HG02798 (cell line): ENCODE measurements around the gene RUSC1.
"Not testable (repeated sequence)": the region's sequence is repeated elsewhere in the genome, so short reads cannot be mapped to it uniquely, and the experiment has no call there.

Source experiments
- ATAC-seq: cut with Tn5 transposase; IDR thresholded peaks from one replicate; pipeline ENCODE4 v1.9.1; 2021; ENCODE audit warnings: mild to moderate bottlenecking; ENCODE audit not compliant: unreplicated experiment, poor library complexity

Gene RUSC1

DNA sequence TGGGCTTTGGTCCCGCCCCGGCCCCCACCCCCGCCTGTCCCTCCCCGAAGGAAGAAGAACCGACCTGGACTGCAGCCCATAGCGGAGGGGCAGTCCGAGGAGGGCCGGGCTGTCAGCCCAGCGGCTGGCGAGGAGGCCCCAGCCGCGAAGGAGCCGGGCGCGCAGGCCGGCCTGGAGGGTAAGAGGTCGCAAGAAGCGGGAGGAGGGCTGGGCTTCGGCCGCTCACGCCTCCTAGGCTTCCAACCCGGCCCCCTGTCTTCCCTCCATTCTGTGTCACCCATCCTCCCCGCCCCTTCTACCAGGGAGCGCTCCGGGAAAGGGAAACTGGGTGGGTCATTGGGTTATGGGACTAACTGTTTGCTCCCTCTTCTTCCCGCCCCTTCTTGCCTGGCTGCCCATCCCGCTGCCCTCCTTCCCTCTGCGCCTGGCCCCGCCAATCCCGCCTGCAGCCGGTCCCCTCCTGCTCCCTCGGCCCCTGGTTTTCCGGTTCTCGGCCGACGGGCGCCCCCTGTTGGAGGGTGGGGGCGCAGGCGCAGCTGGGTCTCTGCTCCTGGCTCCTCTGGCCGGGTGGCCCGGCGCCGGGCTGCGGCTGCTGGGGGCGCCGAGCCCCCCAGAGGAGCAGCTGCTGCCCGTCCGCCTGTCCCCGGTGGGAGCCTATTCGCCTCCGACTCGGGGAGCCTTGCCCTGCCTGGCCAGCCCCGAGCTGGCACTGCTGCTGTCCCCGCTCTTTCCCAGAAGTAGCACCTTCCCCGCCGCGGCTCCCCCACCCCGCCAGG, 2.4 kb downstream of the RUSC1 start:
- peak; percentile 57 for ATAC-seq

GRCh38 chr1:155323729-155324036, 3.0 kb downstream of the RUSC1 start:
- peak; percentile 47 for ATAC-seq

GRCh38 chr1:155324037-155324716, 3.5 kb downstream of the RUSC1 start:
- peak; percentile 66 for ATAC-seq

- no peak for ATAC-seq
Measured at GRCh38 chr1:155324717-155325602, 4.3 kb downstream of the RUSC1 start.

GRCh38 chr1:155325603-155325893, 4.9 kb downstream of the RUSC1 start:
- ATAC-seq, result no peak

GRCh38 chr1:155326020-155326526, 5.4 kb downstream of the RUSC1 start:
- ATAC-seq, result no peak

- ATAC-seq, result no peak
Measured at GRCh38 chr1:155326631-155327037, 5.9 kb downstream of the RUSC1 start.

GRCh38 chr1:155327981-155328380, 7.3 kb downstream of the RUSC1 start:
- no peak for ATAC-seq

DNA sequence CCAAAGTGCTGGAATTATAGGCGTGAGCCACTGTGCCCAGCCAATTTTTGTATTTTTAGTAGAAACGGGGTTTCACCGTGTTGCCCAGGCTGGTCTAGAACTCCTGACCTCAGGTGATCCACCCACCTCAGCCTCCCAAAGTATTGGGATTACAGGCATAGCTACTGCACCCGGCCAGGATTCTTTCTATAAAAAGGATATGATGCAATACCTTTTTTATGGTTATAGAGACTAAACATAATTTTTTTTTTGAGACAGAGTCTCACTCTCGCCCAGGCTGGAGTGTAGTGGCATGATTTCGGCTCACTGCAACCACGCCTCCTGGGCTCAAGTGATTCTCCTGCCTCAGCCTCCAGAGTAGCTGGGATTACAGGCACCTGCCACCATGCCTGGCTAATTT, 8.2 kb downstream of the RUSC1 start:
- ATAC-seq, result not testable (repeated sequence)

- ATAC-seq, result no peak
Measured at GRCh38 chr1:155329980-155330598, 9.4 kb downstream of the RUSC1 start.

GRCh38 chr1:155334962-155335361, 14.3 kb downstream of the RUSC1 start:
- no peak for ATAC-seq

- ATAC-seq, result no peak
Measured at GRCh38 chr1:155339515-155340097, 18.9 kb downstream of the RUSC1 start.

GRCh38 chr1:155342842-155343241, 22.1 kb downstream of the RUSC1 start:
- no peak for ATAC-seq

- no peak for ATAC-seq
Measured at GRCh38 chr1:155352631-155353030, 31.9 kb downstream of the RUSC1 start.

- no peak for ATAC-seq
Measured at GRCh38 chr1:155360051-155360450, 39.4 kb downstream of the RUSC1 start.

DNA sequence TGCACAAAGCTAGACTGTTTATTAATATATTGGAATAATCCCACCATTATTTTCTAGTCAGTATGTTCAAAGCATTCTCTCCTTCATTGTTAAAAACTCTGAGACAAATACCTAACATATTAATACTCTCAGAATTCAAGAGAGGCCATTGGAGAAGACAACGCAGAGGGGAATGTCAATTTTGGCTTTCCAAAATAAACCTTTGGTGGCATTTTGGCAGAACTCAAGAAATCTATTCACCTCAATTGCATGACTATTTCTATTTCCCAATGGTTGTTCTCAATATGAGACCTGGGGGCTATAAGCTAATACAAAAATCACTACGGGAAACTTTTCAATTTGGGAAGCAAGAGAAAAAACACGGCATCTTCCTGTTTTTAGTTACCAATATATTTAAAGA, 58.5 kb downstream of the RUSC1 start:
- no peak for ATAC-seq

DNA sequence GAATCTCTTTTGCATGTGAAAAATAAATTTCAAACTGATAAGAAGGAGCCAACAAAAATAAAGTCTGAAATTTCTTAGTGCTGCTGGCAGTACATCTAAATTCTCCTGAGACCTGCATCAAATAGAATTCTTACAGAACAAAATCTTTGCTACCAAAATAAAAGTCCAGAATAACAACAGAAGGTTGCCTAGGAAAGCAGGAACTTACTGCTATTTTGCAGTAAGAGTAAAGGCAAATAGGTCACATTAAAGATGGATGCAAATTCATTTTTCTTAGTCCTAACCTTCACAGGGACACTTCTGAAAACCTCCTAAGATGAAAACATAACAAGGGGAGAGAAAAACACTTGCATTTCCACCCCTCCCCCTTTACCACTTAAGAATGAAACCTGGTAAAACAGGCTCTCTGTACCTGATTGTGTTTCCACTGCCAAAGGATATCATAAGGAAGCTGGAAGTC, 59.0 kb downstream of the RUSC1 start:
- no peak for ATAC-seq
